ENCODE measurements around the gene PAN3.

Gene PAN3

GRCh38 chr13:28229522-28230411 is 91.4 kb downstream of the PAN3 start:
- FAIRE-seq = no peak

- no peak for FAIRE-seq
Observed at GRCh38 chr13:28231642-28232041, 93.3 kb downstream of the PAN3 start.

- FAIRE-seq = no peak
Observed at GRCh38 chr13:28237944-28238343, 99.6 kb downstream of the PAN3 start.

- FAIRE-seq = no peak
Observed at GRCh38 chr13:28239374-28239773, 101.0 kb downstream of the PAN3 start.

GRCh38 chr13:28245465-28245864 is 107.1 kb downstream of the PAN3 start:
- FAIRE-seq = no peak

- no peak for FAIRE-seq
Observed at GRCh38 chr13:28246891-28247290, 108.5 kb downstream of the PAN3 start.

- FAIRE-seq = no peak
Observed at GRCh38 chr13:28248080-28248479, 109.7 kb downstream of the PAN3 start.

GRCh38 chr13:28250542-28250941 is 112.2 kb downstream of the PAN3 start:
- FAIRE-seq = no peak

GRCh38 chr13:28251466-28251865 is 113.1 kb downstream of the PAN3 start:
- no peak for FAIRE-seq

- peak; percentile 21 for FAIRE-seq
Observed at GRCh38 chr13:28252547-28252946, 114.2 kb downstream of the PAN3 start.

GRCh38 chr13:28257305-28257704 is 119.0 kb downstream of the PAN3 start:
- FAIRE-seq = no peak

GRCh38 chr13:28258417-28258816 is 120.1 kb downstream of the PAN3 start:
- no peak for FAIRE-seq

- FAIRE-seq = no peak
Observed at GRCh38 chr13:28267497-28267896, 129.2 kb downstream of the PAN3 start.

GRCh38 chr13:28268800-28269223 is 130.5 kb downstream of the PAN3 start:
- FAIRE-seq = no peak

- FAIRE-seq = no peak
Observed at GRCh38 chr13:28271056-28271840, 132.9 kb downstream of the PAN3 start.

- FAIRE-seq = no peak
Observed at GRCh38 chr13:28273919-28274318, 135.6 kb downstream of the PAN3 start.

- no peak for FAIRE-seq
Observed at GRCh38 chr13:28282451-28282850, 144.1 kb downstream of the PAN3 start.

GRCh38 chr13:28283600-28283999 is 145.3 kb downstream of the PAN3 start:
- FAIRE-seq = no peak

GRCh38 chr13:28286263-28286662 is 147.9 kb downstream of the PAN3 start:
- FAIRE-seq = no peak

- no peak for FAIRE-seq
Observed at GRCh38 chr13:28297341-28297740, 159.0 kb downstream of the PAN3 start.

- FAIRE-seq = no peak
Observed at GRCh38 chr13:28299916-28300315, 161.6 kb downstream of the PAN3 start.

GRCh38 chr13:28301839-28302238 is 163.5 kb downstream of the PAN3 start:
- no peak for FAIRE-seq

GRCh38 chr13:28306325-28306724 is 168.0 kb downstream of the PAN3 start:
- no peak for FAIRE-seq

GRCh38 chr13:28313579-28313978 is 175.2 kb downstream of the PAN3 start:
- FAIRE-seq = no peak

All from endometrium (tissue), 2 donors.